H1 (cell line): ENCODE data around the gene ACSL3. TPM values are rescaled to one million over a fixed set of nuclear protein-coding genes. Genes with fewer than 3 reads are reported as not detected.

Experiments used
- CTCF ChIA-PET: fragments of 300-600 bp; sonication (Branson Sonifier 250); formaldehyde crosslinking; loops from one replicate; lab custom pipeline; 2021; ENCODE audit not compliant: partially characterized antibody; lab: Charles Lee
- POLR2A ChIA-PET: fragments of 300-600 bp; sonication (Branson Sonifier 250); formaldehyde crosslinking; loops from one replicate; lab custom pipeline; 2021; ENCODE audit warnings: inconsistent platforms; ENCODE audit not compliant: partially characterized antibody; lab: Charles Lee
- DNase-seq, 2 experiments: peaks; one replicate each; pipeline versions ENCODE4 v3.0.0 to v3.0.0-alpha.2; 2010 to 2022; ENCODE audit warnings: low spot score in 2 of 2, low read depth in 1 of 2, mixed read lengths in 1 of 2
- FAIRE-seq: peaks from 2 replicates; lab custom pipeline; 2011; peaks lifted over from hg19 to GRCh38; lab: Jason Lieb, UNC
- H2AFZ ChIP-seq: 2 replicates; pipeline ENCODE4 v1.8.1; 2012; ENCODE audit warnings: low read length, inconsistent platforms
- H2AK5ac ChIP-seq: 2 replicates; pipeline ENCODE4 v1.6.1; 2013; ENCODE audit warnings: low read depth, low read length
- H2BK120ac ChIP-seq: replicated peaks from 2 replicates; pipeline ENCODE3; 2013; ENCODE audit warnings: low read depth, low read length, inconsistent platforms
- H2BK12ac ChIP-seq: 2 replicates; pipeline ENCODE4 v1.6.1; 2013; ENCODE audit warnings: low read depth, low read length
- H2BK15ac ChIP-seq: 2 replicates; pipeline ENCODE4 v1.6.1; 2013; ENCODE audit warnings: low read length
- H2BK20ac ChIP-seq: 2 replicates; pipeline ENCODE4 v1.6.1; 2013; ENCODE audit warnings: low read length
- H2BK5ac ChIP-seq: 2 replicates; pipeline ENCODE4 v1.6.1; 2013; ENCODE audit warnings: low read depth, low read length
- H3K14ac ChIP-seq: 2 replicates; pipeline ENCODE4 v1.6.1; 2013; ENCODE audit warnings: inconsistent platforms; ENCODE audit not compliant: insufficient read length
- H3K18ac ChIP-seq: 2 replicates; pipeline ENCODE4 v1.6.1; 2013; ENCODE audit warnings: low read length; ENCODE audit errors: extremely low read depth
- H3K23ac ChIP-seq: 2 replicates; pipeline ENCODE4 v1.6.1; 2013; ENCODE audit warnings: inconsistent platforms; ENCODE audit not compliant: insufficient read length
- H3K23me2 ChIP-seq: 2 replicates; pipeline ENCODE4 v1.6.1; 2013; ENCODE audit warnings: low read depth, low read length
- H3K27ac ChIP-seq: 2 replicates; pipeline ENCODE4 v1.6.1; 2011; ENCODE audit warnings: low read depth, low read length, inconsistent platforms
- H3K27me3 ChIP-seq, 4 experiments: replicated peaks in 1 of 4; 1 replicate in 1 of 4; 2 replicates in 3 of 4; pipeline versions ENCODE4 v1.6.1 to v1.8.1; 2011 to 2013; ENCODE audit warnings: low read length in 3 of 4, mild to moderate bottlenecking in 3 of 4, inconsistent platforms in 2 of 4, mixed read lengths in 2 of 4, moderate library complexity in 1 of 4; ENCODE audit not compliant: control insufficient read depth in 3 of 4, insufficient read depth in 3 of 4; ENCODE audit errors: extremely low read depth in 1 of 4
- H3K36me3 ChIP-seq, 4 experiments: 2 replicates each; pipeline versions ENCODE4 v1.6.1 to v1.8.1; 2011 to 2013; ENCODE audit warnings: mild to moderate bottlenecking in 4 of 4, low read length in 3 of 4, moderate library complexity in 2 of 4, control low read depth in 1 of 4, inconsistent platforms in 1 of 4; ENCODE audit not compliant: insufficient read depth in 4 of 4, control insufficient read depth in 2 of 4
- H3K4ac ChIP-seq: replicated peaks from 2 replicates; pipeline ENCODE3; 2013; ENCODE audit warnings: low read length, low read depth, mixed read lengths, inconsistent platforms; ENCODE audit not compliant: insufficient read length
- H3K4me1 ChIP-seq, 4 experiments: replicated peaks in 1 of 4; 1 replicate in 1 of 4; 2 replicates in 3 of 4; pipeline versions ENCODE4 v1.6.1 to v1.8.1; 2011 to 2013; ENCODE audit warnings: low read length in 3 of 4, inconsistent platforms in 2 of 4, mixed read lengths in 1 of 4; ENCODE audit not compliant: insufficient read depth in 4 of 4, control insufficient read depth in 3 of 4
- H3K4me2 ChIP-seq, 2 experiments: 2 replicates each; pipeline versions ENCODE4 v1.6.1 to v1.8.1; 2011 to 2013; ENCODE audit warnings: low read depth in 2 of 2, low read length in 2 of 2, control low read depth in 1 of 2, inconsistent platforms in 1 of 2, mild to moderate bottlenecking in 1 of 2; ENCODE audit not compliant: insufficient read depth in 1 of 2
- H3K4me3 ChIP-seq, 4 experiments: fragments of 200-600, 300-600 bp in 1 of 4; sonication (generic), shearing (Covaris generic), sonication (Bioruptor Twin) in 1 of 4; 2 replicates each; pipeline versions ENCODE4 v1.5.1 to v1.8.1; 2011 to 2016; ENCODE audit warnings: low read length in 4 of 4, low read depth in 3 of 4, control low read depth in 2 of 4, inconsistent platforms in 2 of 4, mild to moderate bottlenecking in 2 of 4, mixed read lengths in 1 of 4, moderate library complexity in 1 of 4; ENCODE audit not compliant: insufficient read depth in 2 of 4; ENCODE audit errors: extremely low read depth in 1 of 4
- H3K56ac ChIP-seq: replicated peaks from 2 replicates; pipeline ENCODE3; 2013; ENCODE audit warnings: low read depth, mild to moderate bottlenecking, mixed read lengths, low read length, inconsistent platforms; ENCODE audit not compliant: insufficient read length
- H3K79me1 ChIP-seq: 2 replicates; pipeline ENCODE4 v1.6.1; 2013; ENCODE audit warnings: low read depth, low read length, control low read depth
- H3K79me2 ChIP-seq, 2 experiments: 2 replicates each; pipeline versions ENCODE4 v1.6.1 to v1.8.1; 2012 to 2013; ENCODE audit warnings: low read length in 2 of 2, mild to moderate bottlenecking in 2 of 2, inconsistent platforms in 1 of 2; ENCODE audit not compliant: insufficient read depth in 2 of 2, control insufficient read depth in 1 of 2
- H3K9ac ChIP-seq, 4 experiments: replicated peaks in 1 of 4; 1 replicate in 1 of 4; 2 replicates in 3 of 4; pipeline versions ENCODE4 v1.6.1 to v1.8.1; 2011 to 2013; ENCODE audit warnings: low read depth in 3 of 4, low read length in 3 of 4, control low read depth in 2 of 4, mild to moderate bottlenecking in 2 of 4, moderate library complexity in 2 of 4, inconsistent platforms in 1 of 4; ENCODE audit errors: extremely low read depth in 1 of 4
- H3K9me3 ChIP-seq, 2 experiments: 2 replicates each; pipeline versions ENCODE4 v1.6.1 to v1.8.1; 2012 to 2013; ENCODE audit warnings: mild to moderate bottlenecking in 2 of 2, moderate library complexity in 2 of 2, control low read depth in 1 of 2, inconsistent platforms in 1 of 2, low read depth in 1 of 2, low read length in 1 of 2, mixed read lengths in 1 of 2; ENCODE audit not compliant: insufficient read depth in 2 of 2
- H4K20me1 ChIP-seq, 2 experiments: replicated peaks in 1 of 2; 2 replicates each; pipeline versions ENCODE3 to v1.8.1; 2011 to 2013; ENCODE audit warnings: inconsistent platforms in 2 of 2, low read length in 2 of 2, mild to moderate bottlenecking in 1 of 2; ENCODE audit not compliant: insufficient read depth in 2 of 2, control insufficient read depth in 1 of 2
- H4K5ac ChIP-seq: 2 replicates; pipeline ENCODE4 v1.6.1; 2013; ENCODE audit warnings: low read length, low read depth, mixed read lengths, inconsistent platforms; ENCODE audit not compliant: insufficient read length
- H4K8ac ChIP-seq: 2 replicates; pipeline ENCODE4 v1.8.0; 2013; ENCODE audit warnings: mild to moderate bottlenecking, moderate library complexity, low read length, inconsistent platforms; ENCODE audit not compliant: insufficient read depth; ENCODE audit errors: extremely low read depth
- H4K91ac ChIP-seq: replicated peaks from 2 replicates; pipeline ENCODE3; 2013; ENCODE audit warnings: low read length, mixed read lengths, inconsistent platforms; ENCODE audit not compliant: insufficient read length
- ATF3 ChIP-seq: IDR thresholded peaks from 2 replicates; pipeline ENCODE4 v1.6.1; 2011; ENCODE audit warnings: low read depth, mild to moderate bottlenecking, low read length; ENCODE audit not compliant: insufficient read depth
- CTCF ChIP-seq, 3 experiments: IDR thresholded peaks; 1 replicate in 2 of 3; 2 replicates in 1 of 3; pipeline versions ENCODE4 v1.5.1 to v1.6.1; 2011; ENCODE audit warnings: low read length in 3 of 3, mild to moderate bottlenecking in 3 of 3, inconsistent platforms in 2 of 3, low read depth in 1 of 3, moderate library complexity in 1 of 3; ENCODE audit not compliant: insufficient read depth in 1 of 3; ENCODE audit errors: control extremely low read depth in 1 of 3
- RAD21 ChIP-seq, 2 experiments: IDR thresholded peaks in 1 of 2; conservative IDR thresholded peaks in 1 of 2; 2 replicates each; pipeline ENCODE4 v1.6.1; 2011; ENCODE audit warnings: low read depth in 2 of 2, low read length in 2 of 2, improper control_type of control experiment in 1 of 2, inconsistent platforms in 1 of 2, mild to moderate bottlenecking in 1 of 2, moderate library complexity in 1 of 2
- TBP ChIP-seq: IDR thresholded peaks from 2 replicates; pipeline ENCODE4 v1.6.1; 2011; ENCODE audit warnings: low read depth, low read length, improper control_type of control experiment
- WGBS, 2 experiments: shearing (Covaris generic) in 1 of 2; methylation state at CpG; one replicate each; pipeline versions ENCODE4 v1.1.6 to v1.1.7; 2013 to 2015; ENCODE audit warnings: low lambda C conversion rate in 2 of 2, mixed read lengths in 2 of 2, inconsistent platforms in 1 of 2, low coverage in 1 of 2, missing lambda C conversion rate in 1 of 2; ENCODE audit not compliant: insufficient replicate concordance in 2 of 2, insufficient coverage in 1 of 2, insufficient read length in 1 of 2; ENCODE audit errors: extremely low coverage in 1 of 2, missing lambda C conversion rate in 1 of 2; 5-methylcytosine and 5-hydroxymethylcytosine counted together
- polyA plus RNA-seq, 7 experiments: library from polyadenylated mRNA; depleted of rRNA in 3 of 7; stranded (reverse) in 5 of 7; unstranded in 2 of 7; fragments of >200 nt in 5 of 7; fragments of 200-250 nt in 2 of 7; gene quantifications; 1 replicate in 5 of 7; 2 replicates in 1 of 7; 4 replicates in 1 of 7; pipeline versions ENCODE4 v1.2.1 to v1.2.3, GENCODE V29; 2011 to 2013; ENCODE audit warnings: missing spikeins in 2 of 7, mixed read lengths in 2 of 7
- total RNA-seq: library from RNA; stranded (reverse); fragmentation: NEBNext Ultra II Directional; extraction: Animal tissue kit (Norgen Biotek cat#: 25700); gene quantifications from 2 replicates; pipeline ENCODE4 v1.2.1, GENCODE V29; 2021

The ACSL3 gene
- total and polyA plus RNA-seq, 2 of the 8 experiments (the other 6 are each of a cell fraction or from before 2014, with no cell fraction given), result 37.5 to 98.1 TPM

- H3K9ac ChIP-seq, result no peak overlapping the region
- H3K4me2 ChIP-seq, result no peak overlapping the region
Observed at GRCh38 chr2:222959358-222959757, 98.5 kb downstream of the ACSL3 start.

More at GRCh38 chr2:222959358-222959757, 98.5 kb downstream of the ACSL3 start:
- no peak overlapping the region for H4K91ac ChIP-seq
- no peaks in the 10 kb centered on the region for H3K23me2 ChIP-seq
- H3K79me1 ChIP-seq, result no peaks in the 10 kb centered on the region
- no peaks in the 10 kb centered on the region for H3K79me2 ChIP-seq
- H4K20me1 ChIP-seq, result no peaks in the 10 kb centered on the region
- H4K8ac ChIP-seq, result no peak overlapping the region
- no peak overlapping the region for H3K18ac ChIP-seq
- H2BK5ac ChIP-seq, result no peak overlapping the region
- H3K9me3 ChIP-seq, result peaks cover 0 to 3% of the 10 kb centered on the region in 2 experiments; a peak in 1 of 4 replicates
- no peaks in the 10 kb centered on the region for H3K36me3 ChIP-seq
- no peak overlapping the region; the same call in 1 of the 2 replicates for H2BK12ac ChIP-seq
- H3K14ac ChIP-seq, result no peak overlapping the region
- no peak overlapping the region for H2BK15ac ChIP-seq
- WGBS, 2 experiments, result 86% methylated on average over 4 of the region's 4 CpGs; no CpG with 5 or more reads in 1 of the 2 experiments
- no peak overlapping the region for H4K5ac ChIP-seq
- CTCF ChIA-PET, result interaction anchor here (0.5 to 3.3 kb wide), 15 partner anchors 9 to 378 kb away, joined by 3 to 26 read pairs (median 4); no protein-coding TSS in a partner anchor
- H3K27ac ChIP-seq, result no peak overlapping the region
- no peaks in the 10 kb centered on the region for H3K27me3 ChIP-seq
- no peaks in the 10 kb centered on the region; a peak in 1 of 7 replicates for H3K4me1 ChIP-seq
- peak in 1 of 2 experiments; percentile 71 for DNase-seq
- no peak for FAIRE-seq
- no peak overlapping the region for H3K4me3 ChIP-seq
- H3K23ac ChIP-seq, result no peak overlapping the region
- H2BK120ac ChIP-seq, result no peak overlapping the region
- H3K4ac ChIP-seq, result no peak overlapping the region
- POLR2A ChIA-PET, result interaction anchor here (1.2 kb wide), 1 partner anchor 287 kb away, joined by 3 read pairs; no protein-coding TSS in a partner anchor
- H2BK20ac ChIP-seq, result no peak overlapping the region
- no peak overlapping the region for H2AK5ac ChIP-seq
- TF ChIP-seq TBP (no peak), RAD21 (IDR thresholded peaks at IDR 0.05 in 1 of 2, conservative IDR thresholded peaks at IDR 0.05 in 1 of 2; ENCODE audit: low read depth in 2 of 2, low read length in 2 of 2) (peak; percentile 42 to 53), ATF3 (no peak), CTCF (IDR thresholded peaks at IDR 0.05; ENCODE audit: control extremely low read depth in 1 of 3, insufficient read depth in 1 of 3, low read depth in 1 of 3, low read length in 3 of 3) (peak; percentile 5 to 42 (median 38))
- peak overlapping the region; percentile 10; the same call in 1 of the 2 replicates for H2AFZ ChIP-seq
- no peak overlapping the region for H3K56ac ChIP-seq
